Thyroid gland (tissue), 4 donors: ENCODE results near the gene XPC. TPM values are rescaled to one million over a fixed set of nuclear protein-coding genes. Genes with fewer than 3 reads are reported as not detected.
"Not testable (repeated sequence)": the region's sequence is repeated elsewhere in the genome, so short reads cannot be mapped to it uniquely, and the experiment has no call there.

Experiments
- DNase-seq, 2 donors: peaks; one replicate each; pipeline ENCODE4 v3.0.0-alpha.2; 2019
- H3K27ac ChIP-seq, 3 donors: fragments of 200-600 bp; sonication (generic); 1 replicate in 2 of 3; 2 replicates in 1 of 3; pipeline ENCODE4 v1.5.1; 2016 to 2019; ENCODE audit warnings: mild to moderate bottlenecking in 1 of 3, moderate library complexity in 1 of 3
- H3K27me3 ChIP-seq: fragments of 200-600 bp; sonication (generic); one replicate; pipeline ENCODE4 v1.5.1; 2019
- H3K36me3 ChIP-seq, 2 donors: fragments of 200-600 bp; sonication (generic); one replicate each; pipeline ENCODE4 v1.5.1; 2016 to 2019
- H3K4me1 ChIP-seq, 2 donors: fragments of 200-600 bp; sonication (generic); one replicate each; pipeline ENCODE4 v1.5.1; 2017 to 2019
- H3K4me3 ChIP-seq, 3 donors: fragments of 200-600 bp; sonication (generic); replicated peaks in 1 of 3; 1 replicate in 2 of 3; 2 replicates in 1 of 3; pipeline ENCODE4 v1.5.1; 2016; ENCODE audit warnings: mild to moderate bottlenecking in 1 of 3
- H3K9me3 ChIP-seq: fragments of 200-600 bp; sonication (generic); one replicate; pipeline ENCODE4 v1.5.1; 2017
- CTCF ChIP-seq, 6 experiments: fragments of 200-600 bp in 3 of 6; fragments of 450-650 bp in 3 of 6; sonication (generic) in 3 of 6; IDR thresholded peaks; one replicate each; pipeline ENCODE4 v1.5.1; 2016 to 2019; ENCODE audit warnings: antibody characterized with exemption in 6 of 6, mild to moderate bottlenecking in 2 of 6, inconsistent platforms in 1 of 6, moderate library complexity in 1 of 6
- POLR2A ChIP-seq, 2 donors: fragments of 450-650 bp; IDR thresholded peaks; one replicate each; pipeline ENCODE4 v1.6.1; 2017; ENCODE audit warnings: antibody characterized with exemption in 2 of 2, mild to moderate bottlenecking in 2 of 2, moderate library complexity in 1 of 2
- WGBS, 2 donors: methylation state at CpG; one replicate each; pipeline ENCODE4 v1.1.5; 2017; 5-methylcytosine and 5-hydroxymethylcytosine counted together
- intact Hi-C: fragments of 100-400 bp; cut with DNase I; formaldehyde crosslinking; loops from one replicate; pipeline ENCODE4 v1.15.1; 2023
- total RNA-seq, 4 donors: library from RNA; depleted of rRNA; stranded (reverse); fragments of >200 nt; gene quantifications; one replicate each; pipeline ENCODE4 v1.2.3, GENCODE V29; 2016

XPC gene
- total RNA-seq, 4 donors from 2014 or later, result 53.4 to 69.3 (median 60.8) TPM

DNA sequence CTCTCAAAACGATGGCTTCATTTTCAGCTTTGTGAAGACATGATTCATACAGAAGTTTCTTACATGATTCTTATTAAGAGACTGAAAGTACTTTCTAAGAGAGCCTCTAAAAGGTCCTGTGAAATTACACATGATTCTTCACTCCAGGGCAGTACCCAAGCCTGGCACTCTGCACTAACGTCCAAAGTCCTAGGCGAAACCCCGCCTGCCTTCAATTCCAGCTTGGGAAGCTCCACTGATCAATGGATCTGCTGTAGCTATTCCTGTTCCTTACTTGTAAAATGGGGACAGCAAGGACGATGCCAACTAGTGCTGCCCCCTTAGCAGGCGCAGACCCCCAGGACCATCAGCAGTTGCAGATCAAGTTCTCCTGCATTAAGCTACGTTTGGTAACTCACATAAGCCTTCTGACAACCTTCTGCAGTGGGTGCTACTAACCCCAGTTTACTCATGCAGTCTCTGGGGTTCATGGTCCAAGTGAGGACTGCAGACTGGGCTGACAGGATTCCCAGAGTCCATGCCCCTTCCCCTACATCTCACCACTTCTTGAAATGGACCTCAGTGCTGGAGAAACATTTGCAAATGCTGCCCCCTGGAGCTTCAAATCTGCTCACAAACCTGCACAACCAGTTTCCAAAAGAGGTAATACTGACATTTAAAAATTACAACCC, 64.3 kb downstream of the XPC start:
- no peak overlapping the region for H3K4me3 ChIP-seq
- WGBS, 2 donors, result 97 to 98% methylated on average over 7 of the region's 7 CpGs
- peaks cover 0 to 5% of the 10 kb centered on the region in 2 donors for H3K4me1 ChIP-seq
- H3K9me3 ChIP-seq, result no peaks in the 10 kb centered on the region
- H3K27ac ChIP-seq, result no peak overlapping the region
- peaks cover 19 to 24% of the 10 kb centered on the region in 2 donors for H3K36me3 ChIP-seq
- H3K27me3 ChIP-seq, result no peaks in the 10 kb centered on the region
- intact Hi-C loops, result no loop called here
- peak in 2 of 6 experiments; percentile 15 to 24 for TF ChIP-seq CTCF (IDR thresholded peaks at IDR 0.05)
- TF ChIP-seq POLR2A (IDR thresholded peaks at IDR 0.05), result no peak
- DNase-seq, result peak; percentile 24 to 25

DNA sequence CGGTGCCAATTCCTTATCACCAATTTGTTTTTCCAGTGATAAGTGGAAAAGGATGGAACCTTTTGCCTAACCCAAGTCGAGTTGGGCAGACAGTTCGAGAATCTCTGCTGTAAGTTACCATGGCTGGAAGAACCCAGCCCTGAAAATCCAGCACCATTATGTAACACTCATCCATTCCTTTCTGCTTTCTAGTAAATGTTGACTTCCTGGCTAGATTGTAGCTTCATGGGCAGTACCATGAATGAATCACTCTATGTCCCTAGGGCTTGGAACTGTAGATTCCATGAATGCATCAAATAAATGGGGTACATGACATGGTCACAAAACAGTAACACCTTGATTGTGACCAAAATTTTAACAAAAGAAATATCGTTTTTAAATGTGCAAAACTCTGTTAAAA, 67.7 kb downstream of the XPC start:
- no peaks in the 10 kb centered on the region for H3K9me3 ChIP-seq
- no peak for DNase-seq
- peaks cover 19% of the 10 kb centered on the region in 2 donors for H3K36me3 ChIP-seq
- no peak overlapping the region for H3K4me3 ChIP-seq
- 88 to 97% methylated on average over 4 of the region's 4 CpGs for WGBS, 2 donors
- no peak for TF ChIP-seq CTCF (IDR thresholded peaks at IDR 0.05)
- intact Hi-C loops, result no loop called here
- no peaks in the 10 kb centered on the region for H3K4me1 ChIP-seq
- H3K27ac ChIP-seq, result no peak overlapping the region
- H3K27me3 ChIP-seq, result no peaks in the 10 kb centered on the region

- WGBS, 2 donors, result 97% methylated on average over 5 of the region's 5 CpGs
- H3K4me1 ChIP-seq, H3K9me3 ChIP-seq, intact Hi-C loops, DNase-seq, H3K4me3 ChIP-seq, H3K27me3 ChIP-seq, H3K27ac ChIP-seq: not testable (repeated sequence)
- H3K36me3 ChIP-seq, result peaks cover 10 to 12% of the 10 kb centered on the region in 2 donors
Observed at GRCh38 chr3:14109821-14110220, 68.6 kb downstream of the XPC start.

- intact Hi-C loops, result no loop called here
- H3K27me3 ChIP-seq, result no peaks in the 10 kb centered on the region
- no peak overlapping the region for H3K4me3 ChIP-seq
- no peak for TF ChIP-seq CTCF (IDR thresholded peaks at IDR 0.05)
- TF ChIP-seq POLR2A (IDR thresholded peaks at IDR 0.05), result no peak
- WGBS, 2 donors, result 94 to 95% methylated on average over 5 of the region's 5 CpGs
- no peaks in the 10 kb centered on the region for H3K36me3 ChIP-seq
- no peaks in the 10 kb centered on the region for H3K4me1 ChIP-seq
- no peak overlapping the region for H3K27ac ChIP-seq
- H3K9me3 ChIP-seq, result no peaks in the 10 kb centered on the region
- no peak for DNase-seq
Observed at GRCh38 chr3:14097616-14098391, 80.6 kb downstream of the XPC start.

- Histone ChIP-seq H3K9me3 (no peaks in the 10 kb centered on the region), H3K4me3 (no peak overlapping the region), H3K4me1 (no peaks in the 10 kb centered on the region), H3K27ac (no peak overlapping the region), H3K36me3 (no peaks in the 10 kb centered on the region), H3K27me3 (no peaks in the 10 kb centered on the region)
- TF ChIP-seq CTCF (IDR thresholded peaks at IDR 0.05) (no peak), POLR2A (IDR thresholded peaks at IDR 0.05) (no peak)
- 85 to 93% methylated on average over 3 of the region's 3 CpGs for WGBS, 2 donors
- intact Hi-C loops, result no loop called here
- DNase-seq, result no peak
Observed at GRCh38 chr3:14096742-14097141, 81.7 kb downstream of the XPC start.

Other genes with a start within 250 kb of the XPC start
- gene CHCHD4, start 53.7 kb downstream of the XPC start, total RNA-seq, result 10 to 100 TPM; 15.1 to 20.2 (median 16.0) TPM
- gene TMEM43, start 53.5 kb downstream of the XPC start, total RNA-seq, result 100 to 1,000 TPM in 1 of 4 donors, 10 to 100 TPM in 3; 69.6 to 109 (median 90.3) TPM
- 10 to 100 TPM in 3 of 4 donors, 1 to 10 TPM in 1; 9.9 to 15.6 (median 15.3) TPM for gene LSM3, start 216 bp upstream of the XPC start, total RNA-seq
- 10 to 100 TPM; 42.7 to 98.0 (median 72.5) TPM for gene SLC6A6, start 224.0 kb upstream of the XPC start, total RNA-seq